ENCODE measurements around the gene IGSF6.

DNA sequence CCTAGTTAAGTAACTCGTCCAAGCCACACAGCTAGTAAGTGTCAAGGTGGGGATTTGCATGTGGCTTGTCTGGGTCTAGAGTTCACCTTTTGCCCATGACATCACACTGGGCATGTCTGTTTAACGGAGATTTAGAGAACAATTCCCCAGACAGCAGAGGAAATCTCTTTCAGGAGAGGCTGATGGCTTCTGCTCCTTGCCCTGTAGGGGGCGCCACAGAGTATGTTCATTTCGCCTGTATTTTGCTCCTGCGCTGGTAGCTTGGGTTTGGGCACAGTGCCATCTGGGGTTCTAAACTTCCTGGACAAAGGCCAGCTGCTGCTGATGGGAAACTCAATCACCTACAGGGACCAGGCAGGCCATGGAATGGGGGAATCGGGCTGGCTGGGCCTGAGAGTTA lies 31.8 kb upstream of the IGSF6 start:
- TF ChIP-seq, protein P1, sequence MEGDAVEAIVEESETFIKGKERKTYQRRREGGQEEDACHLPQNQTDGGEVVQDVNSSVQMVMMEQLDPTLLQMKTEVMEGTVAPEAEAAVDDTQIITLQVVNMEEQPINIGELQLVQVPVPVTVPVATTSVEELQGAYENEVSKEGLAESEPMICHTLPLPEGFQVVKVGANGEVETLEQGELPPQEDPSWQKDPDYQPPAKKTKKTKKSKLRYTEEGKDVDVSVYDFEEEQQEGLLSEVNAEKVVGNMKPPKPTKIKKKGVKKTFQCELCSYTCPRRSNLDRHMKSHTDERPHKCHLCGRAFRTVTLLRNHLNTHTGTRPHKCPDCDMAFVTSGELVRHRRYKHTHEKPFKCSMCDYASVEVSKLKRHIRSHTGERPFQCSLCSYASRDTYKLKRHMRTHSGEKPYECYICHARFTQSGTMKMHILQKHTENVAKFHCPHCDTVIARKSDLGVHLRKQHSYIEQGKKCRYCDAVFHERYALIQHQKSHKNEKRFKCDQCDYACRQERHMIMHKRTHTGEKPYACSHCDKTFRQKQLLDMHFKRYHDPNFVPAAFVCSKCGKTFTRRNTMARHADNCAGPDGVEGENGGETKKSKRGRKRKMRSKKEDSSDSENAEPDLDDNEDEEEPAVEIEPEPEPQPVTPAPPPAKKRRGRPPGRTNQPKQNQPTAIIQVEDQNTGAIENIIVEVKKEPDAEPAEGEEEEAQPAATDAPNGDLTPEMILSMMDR (IDR thresholded peaks at IDR 0.05) = peak in 2 of 6 experiments; percentile 12 to 14
- TF ChIP-seq POLR2A (IDR thresholded peaks at IDR 0.05) (no peak), POLR2AphosphoS5 (IDR thresholded peaks at IDR 0.05) (no peak)
